Measurements from ENCODE around the gene ATP6V1A. TPM values are rescaled to one million over a fixed set of nuclear protein-coding genes. Genes with fewer than 3 reads are reported as not detected.
A peak's percentile ranks its signal among the peaks of the same experiment; 100 is the strongest.

ATP6V1A gene
- total and polyA plus RNA-seq, 2 of the 13 experiments (the other 11 are each of a cell fraction or from before 2014, with no cell fraction given): 23.4 to 95.1 TPM

- TF ChIP-seq, protein P1, sequence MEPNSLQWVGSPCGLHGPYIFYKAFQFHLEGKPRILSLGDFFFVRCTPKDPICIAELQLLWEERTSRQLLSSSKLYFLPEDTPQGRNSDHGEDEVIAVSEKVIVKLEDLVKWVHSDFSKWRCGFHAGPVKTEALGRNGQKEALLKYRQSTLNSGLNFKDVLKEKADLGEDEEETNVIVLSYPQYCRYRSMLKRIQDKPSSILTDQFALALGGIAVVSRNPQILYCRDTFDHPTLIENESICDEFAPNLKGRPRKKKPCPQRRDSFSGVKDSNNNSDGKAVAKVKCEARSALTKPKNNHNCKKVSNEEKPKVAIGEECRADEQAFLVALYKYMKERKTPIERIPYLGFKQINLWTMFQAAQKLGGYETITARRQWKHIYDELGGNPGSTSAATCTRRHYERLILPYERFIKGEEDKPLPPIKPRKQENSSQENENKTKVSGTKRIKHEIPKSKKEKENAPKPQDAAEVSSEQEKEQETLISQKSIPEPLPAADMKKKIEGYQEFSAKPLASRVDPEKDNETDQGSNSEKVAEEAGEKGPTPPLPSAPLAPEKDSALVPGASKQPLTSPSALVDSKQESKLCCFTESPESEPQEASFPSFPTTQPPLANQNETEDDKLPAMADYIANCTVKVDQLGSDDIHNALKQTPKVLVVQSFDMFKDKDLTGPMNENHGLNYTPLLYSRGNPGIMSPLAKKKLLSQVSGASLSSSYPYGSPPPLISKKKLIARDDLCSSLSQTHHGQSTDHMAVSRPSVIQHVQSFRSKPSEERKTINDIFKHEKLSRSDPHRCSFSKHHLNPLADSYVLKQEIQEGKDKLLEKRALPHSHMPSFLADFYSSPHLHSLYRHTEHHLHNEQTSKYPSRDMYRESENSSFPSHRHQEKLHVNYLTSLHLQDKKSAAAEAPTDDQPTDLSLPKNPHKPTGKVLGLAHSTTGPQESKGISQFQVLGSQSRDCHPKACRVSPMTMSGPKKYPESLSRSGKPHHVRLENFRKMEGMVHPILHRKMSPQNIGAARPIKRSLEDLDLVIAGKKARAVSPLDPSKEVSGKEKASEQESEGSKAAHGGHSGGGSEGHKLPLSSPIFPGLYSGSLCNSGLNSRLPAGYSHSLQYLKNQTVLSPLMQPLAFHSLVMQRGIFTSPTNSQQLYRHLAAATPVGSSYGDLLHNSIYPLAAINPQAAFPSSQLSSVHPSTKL (CRISPR knock-in tag; IDR thresholded peaks at IDR 0.05): peak; percentile 21; the same call in 1 of the 2 replicates
- TF ChIP-seq GATAD2A (CRISPR knock-in tag; IDR thresholded peaks at IDR 0.05) (peak; percentile 50; the same call in 1 of the 2 replicates), MTF1 (CRISPR knock-in tag; IDR thresholded peaks at IDR 0.05) (no peak), ZNF547 (CRISPR knock-in tag; IDR thresholded peaks at IDR 0.05) (no peak), MTA1 (CRISPR knock-in tag; IDR thresholded peaks at IDR 0.05; ENCODE audit: borderline replicate concordance) (no peak), ZNF674 (CRISPR knock-in tag; IDR thresholded peaks at IDR 0.05; ENCODE audit: low read depth) (no peak), SP140L (CRISPR knock-in tag; IDR thresholded peaks at IDR 0.05; ENCODE audit: borderline replicate concordance) (no peak), ZSCAN22 (CRISPR knock-in tag; IDR thresholded peaks at IDR 0.05) (no peak), CCAR2 (optimal IDR thresholded peaks at IDR 0.05; ENCODE audit: low read depth, low read length) (no peak), SOX13 (IDR thresholded peaks at IDR 0.05) (no peak), SOX13 (CRISPR knock-in tag; conservative IDR thresholded peaks at IDR 0.05 in 1 of 2, IDR thresholded peaks at IDR 0.05 in 1 of 2) (peak in 1 of 2 experiments; percentile 33; a peak in 1 of 4 replicates), SAP130 (CRISPR knock-in tag; IDR thresholded peaks at IDR 0.05; ENCODE audit: low read depth) (peak; percentile 33), PCBP1 (IDR thresholded peaks at IDR 0.05; ENCODE audit: borderline replicate concordance, low read depth, low read length) (no peak), ATM (IDR thresholded peaks at IDR 0.05; ENCODE audit: borderline replicate concordance) (no peak), KLF6 (CRISPR knock-in tag; IDR thresholded peaks at IDR 0.05) (no peak), RORA (CRISPR knock-in tag; IDR thresholded peaks at IDR 0.05) (no peak), KDM2A (CRISPR knock-in tag; IDR thresholded peaks at IDR 0.05; ENCODE audit: borderline replicate concordance, low read depth) (no peak), HOXD1 (CRISPR knock-in tag; IDR thresholded peaks at IDR 0.05) (no peak), HNF4A (CRISPR knock-in tag; IDR thresholded peaks at IDR 0.05) (peak; percentile 19; the same call in 1 of the 2 replicates), ZNF3 (CRISPR knock-in tag; IDR thresholded peaks at IDR 0.05) (no peak), FOXP4 (CRISPR knock-in tag; IDR thresholded peaks at IDR 0.05) (0 out of 2 replicates have a peak, but pooled peaks have one; percentile 9), TCF7 (IDR thresholded peaks at IDR 0.05; ENCODE audit: low read depth) (no peak), ZMYM4 (CRISPR knock-in tag; IDR thresholded peaks at IDR 0.05) (0 out of 2 replicates have a peak, but pooled peaks have one; percentile 19)
- TF ChIP-seq, protein P2, sequence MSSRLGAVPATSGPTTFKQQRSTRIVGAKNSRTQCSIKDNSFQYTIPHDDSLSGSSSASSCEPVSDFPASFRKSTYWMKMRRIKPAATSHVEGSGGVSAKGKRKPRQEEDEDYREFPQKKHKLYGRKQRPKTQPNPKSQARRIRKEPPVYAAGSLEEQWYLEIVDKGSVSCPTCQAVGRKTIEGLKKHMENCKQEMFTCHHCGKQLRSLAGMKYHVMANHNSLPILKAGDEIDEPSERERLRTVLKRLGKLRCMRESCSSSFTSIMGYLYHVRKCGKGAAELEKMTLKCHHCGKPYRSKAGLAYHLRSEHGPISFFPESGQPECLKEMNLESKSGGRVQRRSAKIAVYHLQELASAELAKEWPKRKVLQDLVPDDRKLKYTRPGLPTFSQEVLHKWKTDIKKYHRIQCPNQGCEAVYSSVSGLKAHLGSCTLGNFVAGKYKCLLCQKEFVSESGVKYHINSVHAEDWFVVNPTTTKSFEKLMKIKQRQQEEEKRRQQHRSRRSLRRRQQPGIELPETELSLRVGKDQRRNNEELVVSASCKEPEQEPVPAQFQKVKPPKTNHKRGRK (CRISPR knock-in tag; IDR thresholded peaks at IDR 0.05): no peak
- TF ChIP-seq, protein P3, sequence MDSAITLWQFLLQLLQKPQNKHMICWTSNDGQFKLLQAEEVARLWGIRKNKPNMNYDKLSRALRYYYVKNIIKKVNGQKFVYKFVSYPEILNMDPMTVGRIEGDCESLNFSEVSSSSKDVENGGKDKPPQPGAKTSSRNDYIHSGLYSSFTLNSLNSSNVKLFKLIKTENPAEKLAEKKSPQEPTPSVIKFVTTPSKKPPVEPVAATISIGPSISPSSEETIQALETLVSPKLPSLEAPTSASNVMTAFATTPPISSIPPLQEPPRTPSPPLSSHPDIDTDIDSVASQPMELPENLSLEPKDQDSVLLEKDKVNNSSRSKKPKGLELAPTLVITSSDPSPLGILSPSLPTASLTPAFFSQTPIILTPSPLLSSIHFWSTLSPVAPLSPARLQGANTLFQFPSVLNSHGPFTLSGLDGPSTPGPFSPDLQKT (CRISPR knock-in tag; IDR thresholded peaks at IDR 0.05; ENCODE audit: borderline replicate concordance): no peak
Measured at GRCh38 chr3:113771993-113772392, 25.2 kb downstream of the ATP6V1A start (continued).
